Measurements from ENCODE around the gene GPR55. TPM values are rescaled to one million over a fixed set of nuclear protein-coding genes. Genes with fewer than 3 reads are reported as not detected.

Gene GPR55
- total RNA-seq, 1 experiment from 2014 or later = 0.07 TPM

DNA sequence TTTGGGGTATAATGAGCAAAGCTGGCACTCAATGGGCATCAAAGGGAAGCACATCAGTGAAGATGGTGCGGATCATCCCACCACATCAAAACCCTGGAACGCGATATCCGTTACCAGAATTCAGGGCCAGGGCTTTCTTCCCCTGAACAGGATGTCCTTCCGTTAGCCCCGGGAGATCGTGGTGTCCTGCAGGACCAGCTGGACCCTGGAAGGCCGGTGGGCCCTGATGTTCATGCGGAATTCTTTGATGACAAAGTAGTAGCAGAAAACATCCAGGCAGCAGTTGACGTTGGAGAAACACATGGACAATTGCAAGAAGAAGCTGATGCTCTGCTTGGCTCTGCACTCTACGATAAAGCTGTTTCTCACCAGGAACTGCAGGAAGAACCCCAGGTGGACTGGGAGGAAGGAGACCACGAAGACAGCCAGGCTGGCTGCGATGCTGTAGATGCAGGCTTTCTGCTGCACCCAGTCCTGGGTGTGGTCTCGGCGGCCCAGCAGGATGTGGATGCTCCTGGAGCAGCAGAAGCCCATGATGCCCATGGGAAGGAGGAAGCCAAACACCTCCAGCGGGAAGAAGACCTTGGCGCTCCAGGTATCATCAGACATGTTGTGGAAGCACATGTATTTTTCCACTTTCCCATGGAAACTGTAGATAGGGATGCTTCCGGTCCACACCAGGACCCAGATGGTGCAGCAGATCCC lies 15.0 kb downstream of the GPR55 start:
- no peaks in the 10 kb centered on the region for H3K36me3 ChIP-seq (ENCODE audit: low read depth, low read length)
- no peaks in the 10 kb centered on the region for H4K20me1 ChIP-seq (ENCODE audit: low read length)
- no peak overlapping the region for H3K4me3 ChIP-seq (ENCODE audit: low read length)
- H3F3A ChIP-seq (ENCODE audit: low read length, unreplicated experiment) = no peaks in the 10 kb centered on the region
- no peaks in the 10 kb centered on the region for H3K27me3 ChIP-seq (ENCODE audit: low read length)
- BruUV-seq (replicated peaks) = no TSS peak
- H3K4me2 ChIP-seq (ENCODE audit: low read length) = no peak overlapping the region
- peaks cover 26% of the 10 kb centered on the region for H3K4me1 ChIP-seq (ENCODE audit: insufficient read depth, low read length)
- H3K9me3 ChIP-seq (ENCODE audit: low read length) = no peaks in the 10 kb centered on the region
- no peak overlapping the region for H2AFZ ChIP-seq (ENCODE audit: low read length)
- H3K79me2 ChIP-seq (ENCODE audit: low read length) = peaks cover 14% of the 10 kb centered on the region
- H3K27ac ChIP-seq (ENCODE audit: low read length) = no peak overlapping the region
- ChIA-PET POLR2A (ENCODE audit: unreplicated experiment) (no interaction called here), CTCF (no interaction called here)
- DNase-seq = no peak
- intact Hi-C loops (cut with micrococcal nuclease) = no loop called here
- TF ChIP-seq, protein P1, sequence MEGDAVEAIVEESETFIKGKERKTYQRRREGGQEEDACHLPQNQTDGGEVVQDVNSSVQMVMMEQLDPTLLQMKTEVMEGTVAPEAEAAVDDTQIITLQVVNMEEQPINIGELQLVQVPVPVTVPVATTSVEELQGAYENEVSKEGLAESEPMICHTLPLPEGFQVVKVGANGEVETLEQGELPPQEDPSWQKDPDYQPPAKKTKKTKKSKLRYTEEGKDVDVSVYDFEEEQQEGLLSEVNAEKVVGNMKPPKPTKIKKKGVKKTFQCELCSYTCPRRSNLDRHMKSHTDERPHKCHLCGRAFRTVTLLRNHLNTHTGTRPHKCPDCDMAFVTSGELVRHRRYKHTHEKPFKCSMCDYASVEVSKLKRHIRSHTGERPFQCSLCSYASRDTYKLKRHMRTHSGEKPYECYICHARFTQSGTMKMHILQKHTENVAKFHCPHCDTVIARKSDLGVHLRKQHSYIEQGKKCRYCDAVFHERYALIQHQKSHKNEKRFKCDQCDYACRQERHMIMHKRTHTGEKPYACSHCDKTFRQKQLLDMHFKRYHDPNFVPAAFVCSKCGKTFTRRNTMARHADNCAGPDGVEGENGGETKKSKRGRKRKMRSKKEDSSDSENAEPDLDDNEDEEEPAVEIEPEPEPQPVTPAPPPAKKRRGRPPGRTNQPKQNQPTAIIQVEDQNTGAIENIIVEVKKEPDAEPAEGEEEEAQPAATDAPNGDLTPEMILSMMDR (conservative IDR thresholded peaks at IDR 0.05; ENCODE audit: low read depth, low read length) = no peak
- TF ChIP-seq EZH2phosphoT487 (IDR thresholded peaks at IDR 0.05; ENCODE audit: borderline replicate concordance, low read length) (no peak), EZH2 (IDR thresholded peaks at IDR 0.05; ENCODE audit: low read length, unreplicated experiment) (no peak)
- no peak for ATAC-seq
- no peaks in the 10 kb centered on the region for H3K9me2 ChIP-seq (replicated peaks; ENCODE audit: low read length)
- no peak overlapping the region for H3K9ac ChIP-seq (ENCODE audit: low read length)

DNA sequence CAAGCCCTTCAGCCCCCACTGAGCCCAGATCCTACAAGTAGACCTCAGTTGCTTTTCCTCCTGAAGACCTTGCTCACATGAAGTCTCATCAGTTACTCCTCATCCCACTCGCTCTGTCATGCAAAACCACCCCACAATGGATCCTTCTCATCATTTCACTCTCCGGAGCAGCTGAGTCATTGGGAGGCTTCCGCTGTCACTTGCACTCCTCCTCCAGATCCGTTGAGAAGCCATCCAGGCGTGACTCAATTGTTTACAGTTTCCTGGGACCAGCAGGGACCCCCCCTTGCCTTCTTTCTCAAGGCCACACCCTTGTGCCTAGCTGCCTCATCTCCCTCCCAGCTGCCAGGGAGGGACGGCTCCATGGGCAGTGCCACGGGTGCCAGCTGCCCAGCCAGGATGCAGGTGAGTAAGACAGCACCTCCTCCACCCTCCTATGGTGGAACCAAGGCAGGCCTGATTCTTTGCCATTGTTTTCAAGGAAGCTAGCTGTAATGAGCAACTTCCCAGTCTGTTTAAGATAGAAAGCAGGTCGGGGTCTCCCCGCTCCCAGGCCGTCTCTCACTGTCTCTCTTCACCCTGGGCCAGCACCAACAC lies 16.3 kb downstream of the GPR55 start:
- H3K27me3 ChIP-seq (ENCODE audit: low read length) = no peaks in the 10 kb centered on the region
- CTCF ChIA-PET = no interaction called here
- no TSS peak for BruUV-seq (replicated peaks)
- ATAC-seq (peak; percentile 93), DNase-seq (peak; percentile 98)
- H4K20me1 ChIP-seq (ENCODE audit: low read length) = no peaks in the 10 kb centered on the region
- peak overlapping the region; percentile 51 for H3K4me3 ChIP-seq (ENCODE audit: low read length)
- H3F3A ChIP-seq (ENCODE audit: low read length, unreplicated experiment) = no peaks in the 10 kb centered on the region
- H3K27ac ChIP-seq (ENCODE audit: low read length) = peak overlapping the region; percentile 90
- H3K79me2 ChIP-seq (ENCODE audit: low read length) = peaks cover 14% of the 10 kb centered on the region
- H3K9me3 ChIP-seq (ENCODE audit: low read length) = no peaks in the 10 kb centered on the region
- peak overlapping the region; percentile 74 for H3K4me2 ChIP-seq (ENCODE audit: low read length)
- TF ChIP-seq EZH2 (IDR thresholded peaks at IDR 0.05; ENCODE audit: low read length, unreplicated experiment) (no peak), EZH2phosphoT487 (IDR thresholded peaks at IDR 0.05; ENCODE audit: borderline replicate concordance, low read length) (no peak)
- TF ChIP-seq, protein P1 (conservative IDR thresholded peaks at IDR 0.05; ENCODE audit: low read depth, low read length) = no peak
- H3K4me1 ChIP-seq (ENCODE audit: insufficient read depth, low read length) = peaks cover 26% of the 10 kb centered on the region
- POLR2A ChIA-PET (ENCODE audit: unreplicated experiment) = interaction anchor here (0.8 kb wide), 1 partner anchor 390 kb away, joined by 5 read pairs; no protein-coding TSS in a partner anchor
- peak overlapping the region; percentile 70 for H3K9ac ChIP-seq (ENCODE audit: low read length)
- peak overlapping the region; percentile 75 for H2AFZ ChIP-seq (ENCODE audit: low read length)
- intact Hi-C loops (cut with micrococcal nuclease) = no loop called here
- H3K36me3 ChIP-seq (ENCODE audit: low read depth, low read length) = no peaks in the 10 kb centered on the region
- no peaks in the 10 kb centered on the region for H3K9me2 ChIP-seq (replicated peaks; ENCODE audit: low read length)

DNA sequence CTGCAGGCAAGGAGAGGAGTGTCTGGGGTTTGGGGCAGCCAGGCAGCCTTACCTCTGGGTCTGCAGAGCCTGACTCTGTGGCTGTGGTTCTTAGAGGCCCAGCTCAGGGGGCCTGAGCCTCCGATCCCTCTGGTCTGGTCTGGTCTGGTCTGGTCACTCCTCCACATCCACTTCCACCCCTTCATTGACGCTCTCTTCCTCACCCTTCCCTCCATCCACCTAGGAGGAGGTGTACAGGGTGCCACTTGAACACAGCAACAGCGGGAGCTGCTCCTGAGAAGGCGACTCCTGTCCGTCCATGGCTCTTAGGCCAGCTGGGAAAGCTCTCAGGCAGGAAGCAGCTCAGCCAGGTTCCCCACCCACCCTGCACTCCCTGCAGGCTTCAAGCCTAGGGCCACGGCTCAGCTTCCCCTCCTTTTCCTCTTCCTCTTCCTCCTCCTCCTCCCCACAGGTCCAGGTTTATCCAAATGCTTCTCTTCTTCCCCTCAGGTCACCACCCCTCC lies 16.9 kb downstream of the GPR55 start:
- no peaks in the 10 kb centered on the region for H3F3A ChIP-seq (ENCODE audit: low read length, unreplicated experiment)
- no peaks in the 10 kb centered on the region for H3K9me3 ChIP-seq (ENCODE audit: low read length)
- no peaks in the 10 kb centered on the region for H4K20me1 ChIP-seq (ENCODE audit: low read length)
- peak overlapping the region; percentile 90 for H3K27ac ChIP-seq (ENCODE audit: low read length)
- peaks cover 14% of the 10 kb centered on the region for H3K79me2 ChIP-seq (ENCODE audit: low read length)
- TF ChIP-seq, protein P1 (conservative IDR thresholded peaks at IDR 0.05; ENCODE audit: low read depth, low read length) = no peak
- TF ChIP-seq EZH2 (IDR thresholded peaks at IDR 0.05; ENCODE audit: low read length, unreplicated experiment) = no peak
- no peak for TF ChIP-seq EZH2phosphoT487 (IDR thresholded peaks at IDR 0.05; ENCODE audit: borderline replicate concordance, low read length)
- ATAC-seq (peak; percentile 29), DNase-seq (no peak)
- no peaks in the 10 kb centered on the region for H3K36me3 ChIP-seq (ENCODE audit: low read depth, low read length)
- ChIA-PET CTCF (no interaction called here), POLR2A (ENCODE audit: unreplicated experiment) (interaction anchor here (0.8 kb wide), 1 partner anchor 391 kb away, joined by 5 read pairs; no protein-coding TSS in a partner anchor)
- no peaks in the 10 kb centered on the region for H3K27me3 ChIP-seq (ENCODE audit: low read length)
- peak overlapping the region; percentile 74 for H3K4me2 ChIP-seq (ENCODE audit: low read length)
- peak overlapping the region; percentile 51 for H3K4me3 ChIP-seq (ENCODE audit: low read length)
- H3K9me2 ChIP-seq (replicated peaks; ENCODE audit: low read length) = no peaks in the 10 kb centered on the region
- peak overlapping the region; percentile 70 for H3K9ac ChIP-seq (ENCODE audit: low read length)
- intact Hi-C loops (cut with micrococcal nuclease) = no loop called here
- peaks cover 26% of the 10 kb centered on the region for H3K4me1 ChIP-seq (ENCODE audit: insufficient read depth, low read length)
- H2AFZ ChIP-seq (ENCODE audit: low read length) = peak overlapping the region; percentile 75
- BruUV-seq (replicated peaks) = TSS peak; percentile 46
